Measurements from ENCODE around the gene SAP30. TPM values are rescaled to one million over a fixed set of nuclear protein-coding genes. Genes with fewer than 3 reads are reported as not detected.

Gene SAP30
- total RNA-seq, 1 experiment from 2014 or later, result 13.5 TPM

DNA sequence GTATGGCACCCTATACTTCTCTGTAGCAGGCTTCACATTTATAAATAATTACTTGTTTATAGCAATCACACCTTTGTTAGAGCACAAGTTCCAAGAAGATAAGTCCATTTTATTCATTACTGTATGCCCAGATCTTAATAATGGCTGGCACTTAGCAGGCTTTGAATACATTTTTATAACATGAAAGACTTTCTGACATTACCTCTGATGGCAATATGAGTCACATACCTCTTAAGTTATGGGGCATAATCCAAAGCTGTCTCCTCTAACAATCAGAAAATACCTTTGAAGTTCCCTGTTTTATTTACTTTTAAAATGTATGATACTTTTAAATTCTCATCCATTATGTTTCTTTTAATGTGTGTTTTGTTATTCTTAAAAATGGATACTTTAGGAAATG, 16.0 kb downstream of the SAP30 start:
- Mint-ChIP-seq H3K27me3 (ENCODE audit: low read depth) (no peaks in the 10 kb centered on the region; the same call in 1 of the 2 replicates), H3K36me3 (ENCODE audit: insufficient read depth in 1 of 3, low read depth in 3 of 3) (no peaks in the 10 kb centered on the region; a peak in 1 of 7 replicates), H3K27ac (no peak overlapping the region), H3K4me1 (peaks cover 4 to 8% of the 10 kb centered on the region in 2 experiments), H3K4me3 (no peak overlapping the region), H3K9me3 (no peaks in the 10 kb centered on the region)
- Histone ChIP-seq H3K23ac (ENCODE audit: insufficient read length, low read depth, low read length) (no peak overlapping the region), H3K27ac (ENCODE audit: insufficient read length, low read depth, low read length) (no peak overlapping the region), H3K56ac (ENCODE audit: insufficient read length, low read depth, low read length) (no peak overlapping the region), H3K14ac (ENCODE audit: insufficient read depth, low read length) (no peak overlapping the region), H4K91ac (ENCODE audit: insufficient read length, low read depth, low read length) (no peak overlapping the region), H3K4me1 (ENCODE audit: insufficient read depth, low read length) (no peaks in the 10 kb centered on the region), H3K9ac (ENCODE audit: extremely low read depth, insufficient read length, low read length) (no peak overlapping the region), H3K23me2 (ENCODE audit: insufficient read length, low read depth, low read length, poor library complexity, severe bottlenecking) (no peaks in the 10 kb centered on the region), H3K79me2 (ENCODE audit: insufficient read depth, low read length) (no peaks in the 10 kb centered on the region), H2BK12ac (ENCODE audit: insufficient read length, low read depth, low read length) (no peak overlapping the region), H3K4me2 (ENCODE audit: insufficient read depth, insufficient read length, low read length) (no peak overlapping the region), H4K8ac (replicated peaks; ENCODE audit: insufficient read length, low read depth, low read length) (no peak overlapping the region), H3T11ph (ENCODE audit: low read length) (no peak overlapping the region), H2AFZ (ENCODE audit: low read length) (no peak overlapping the region), H3K4ac (ENCODE audit: low read depth, low read length) (no peak overlapping the region), H2BK120ac (ENCODE audit: low read depth, low read length, poor library complexity, severe bottlenecking) (no peak overlapping the region), H4K20me1 (ENCODE audit: control insufficient read depth, insufficient read depth, insufficient read length) (no peaks in the 10 kb centered on the region), H4K5ac (ENCODE audit: insufficient read length, low read depth, low read length) (no peak overlapping the region), H2BK15ac (ENCODE audit: low read depth, low read length) (no peak overlapping the region), H2AK5ac (ENCODE audit: insufficient read length, low read length) (no peak overlapping the region), H3K18ac (ENCODE audit: insufficient read length, low read depth, low read length) (no peak overlapping the region), H3K9me3 (ENCODE audit: control insufficient read depth, low read depth, low read length) (no peaks in the 10 kb centered on the region), H3K27me3 (ENCODE audit: insufficient read depth, low read length) (no peaks in the 10 kb centered on the region), H3K79me1 (ENCODE audit: insufficient read depth, low read depth, low read length, poor library complexity, severe bottlenecking) (no peaks in the 10 kb centered on the region), H2BK20ac (ENCODE audit: low read depth, low read length, poor library complexity, severe bottlenecking) (no peak overlapping the region), H2BK5ac (ENCODE audit: insufficient read length, low read length) (no peak overlapping the region)
- DNase-seq, result no peak
- TF ChIP-seq, protein P1, sequence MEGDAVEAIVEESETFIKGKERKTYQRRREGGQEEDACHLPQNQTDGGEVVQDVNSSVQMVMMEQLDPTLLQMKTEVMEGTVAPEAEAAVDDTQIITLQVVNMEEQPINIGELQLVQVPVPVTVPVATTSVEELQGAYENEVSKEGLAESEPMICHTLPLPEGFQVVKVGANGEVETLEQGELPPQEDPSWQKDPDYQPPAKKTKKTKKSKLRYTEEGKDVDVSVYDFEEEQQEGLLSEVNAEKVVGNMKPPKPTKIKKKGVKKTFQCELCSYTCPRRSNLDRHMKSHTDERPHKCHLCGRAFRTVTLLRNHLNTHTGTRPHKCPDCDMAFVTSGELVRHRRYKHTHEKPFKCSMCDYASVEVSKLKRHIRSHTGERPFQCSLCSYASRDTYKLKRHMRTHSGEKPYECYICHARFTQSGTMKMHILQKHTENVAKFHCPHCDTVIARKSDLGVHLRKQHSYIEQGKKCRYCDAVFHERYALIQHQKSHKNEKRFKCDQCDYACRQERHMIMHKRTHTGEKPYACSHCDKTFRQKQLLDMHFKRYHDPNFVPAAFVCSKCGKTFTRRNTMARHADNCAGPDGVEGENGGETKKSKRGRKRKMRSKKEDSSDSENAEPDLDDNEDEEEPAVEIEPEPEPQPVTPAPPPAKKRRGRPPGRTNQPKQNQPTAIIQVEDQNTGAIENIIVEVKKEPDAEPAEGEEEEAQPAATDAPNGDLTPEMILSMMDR (conservative IDR thresholded peaks at IDR 0.05), result no peak
